SK-N-SH treated with all-trans-retinoic acid at 6 μM for 48 hours (cell line): ENCODE measurements around the gene ZC3H12C.

ENCODE experiments used
- ATAC-seq: fragments of 200-7000 bp; cut with Tn5 transposase; 3 replicates; pipeline ENCODE4 v1.9.1; 2020; ENCODE audit warnings: mild to moderate bottlenecking, moderate library complexity
- BACH2 ChIP-seq: fragments of 250-450 bp; sonication (Bioruptor Pico); IDR thresholded peaks from 2 replicates; pipeline ENCODE4 v1.9.0; 2021; ENCODE audit warnings: mild to moderate bottlenecking, borderline replicate concordance
- CREB5 ChIP-seq: fragments of 250-450 bp; sonication (Bioruptor Pico); IDR thresholded peaks from 2 replicates; pipeline ENCODE4 v1.5.1; 2020; ENCODE audit warnings: low read depth, mild to moderate bottlenecking, moderate library complexity
- CSDC2 ChIP-seq: fragments of 250-450 bp; sonication (Bioruptor Pico); IDR thresholded peaks from 2 replicates; pipeline ENCODE4 v1.5.0; 2020; ENCODE audit warnings: mild to moderate bottlenecking, moderate library complexity
- CSRNP3 ChIP-seq: fragments of 250-450 bp; sonication (Bioruptor Pico); IDR thresholded peaks from 2 replicates; pipeline ENCODE4 v1.5.1; 2021; ENCODE audit warnings: mild to moderate bottlenecking, moderate library complexity
- ESRRG ChIP-seq: fragments of 250-450 bp; sonication (Bioruptor Pico); IDR thresholded peaks from 2 replicates; pipeline ENCODE4 v1.6.1; 2021; ENCODE audit warnings: mild to moderate bottlenecking
- ISL1 ChIP-seq: fragments of 250-450 bp; sonication (Bioruptor Pico); IDR thresholded peaks from 2 replicates; pipeline ENCODE4 v2.1.2; 2022; ENCODE audit warnings: mild to moderate bottlenecking, moderate library complexity
- OSR1 ChIP-seq: fragments of 250-450 bp; sonication (Bioruptor Pico); IDR thresholded peaks from 2 replicates; pipeline ENCODE4 v1.8.0; 2022; ENCODE audit warnings: moderate library complexity, mild to moderate bottlenecking, inconsistent platforms
- PATZ1 ChIP-seq: fragments of 250-450 bp; sonication (Bioruptor Pico); IDR thresholded peaks from 2 replicates; pipeline ENCODE4 v1.8.0; 2020; ENCODE audit warnings: mild to moderate bottlenecking, moderate library complexity, borderline replicate concordance
- POU6F1 ChIP-seq: fragments of 250-450 bp; sonication (Bioruptor Pico); IDR thresholded peaks from 2 replicates; pipeline ENCODE4 v1.8.0; 2021; ENCODE audit warnings: low read depth, mild to moderate bottlenecking, moderate library complexity, borderline replicate concordance
- PPARA ChIP-seq: fragments of 250-450 bp; sonication (Bioruptor Pico); IDR thresholded peaks from 2 replicates; pipeline ENCODE4 v1.5.0; 2020; ENCODE audit warnings: mild to moderate bottlenecking, borderline replicate concordance
- RARB ChIP-seq: fragments of 250-450 bp; sonication (Bioruptor Pico); IDR thresholded peaks from 2 replicates; pipeline ENCODE4 v1.8.0; 2021; ENCODE audit warnings: mild to moderate bottlenecking, moderate library complexity
- SNAI2 ChIP-seq: fragments of 250-450 bp; sonication (Bioruptor Pico); IDR thresholded peaks from 2 replicates; pipeline ENCODE4 v1.5.0; 2020; ENCODE audit warnings: mild to moderate bottlenecking, moderate library complexity
- TCF4 ChIP-seq: fragments of 250-450 bp; sonication (Bioruptor Pico); IDR thresholded peaks from 2 replicates; pipeline ENCODE4 v1.8.0; 2021; ENCODE audit warnings: mild to moderate bottlenecking, moderate library complexity, borderline replicate concordance
- TOX ChIP-seq: fragments of 250-450 bp; sonication (Bioruptor Pico); IDR thresholded peaks from 2 replicates; pipeline ENCODE4 v1.8.0; 2021; ENCODE audit warnings: mild to moderate bottlenecking, moderate library complexity, borderline replicate concordance
- TSHZ2 ChIP-seq: fragments of 250-450 bp; sonication (Bioruptor Pico); IDR thresholded peaks from 2 replicates; pipeline ENCODE4 v1.5.0; 2020; ENCODE audit warnings: mild to moderate bottlenecking, moderate library complexity
- ZC3H10 ChIP-seq: fragments of 250-450 bp; sonication (Bioruptor Pico); IDR thresholded peaks from 2 replicates; pipeline ENCODE4 v1.5.1; 2021; ENCODE audit warnings: mild to moderate bottlenecking, moderate library complexity
- ZFP3 ChIP-seq: fragments of 250-450 bp; sonication (Bioruptor Pico); IDR thresholded peaks from 2 replicates; pipeline ENCODE4 v1.5.0; 2020; ENCODE audit warnings: mild to moderate bottlenecking, moderate library complexity
- ZFP30 ChIP-seq: fragments of 450-650 bp; formaldehyde crosslinking; IDR thresholded peaks from 2 replicates; pipeline ENCODE4 v1.5.0; 2022; ENCODE audit warnings: mild to moderate bottlenecking, moderate library complexity
- ZNF565 ChIP-seq: fragments of 450-650 bp; formaldehyde crosslinking; conservative IDR thresholded peaks from 2 replicates; pipeline ENCODE4 v1.5.0; 2020; ENCODE audit warnings: low read depth, mild to moderate bottlenecking, moderate library complexity
- ZNF70 ChIP-seq: fragments of 450-650 bp; formaldehyde crosslinking; IDR thresholded peaks from 2 replicates; pipeline ENCODE4 v1.5.0; 2020; ENCODE audit warnings: mild to moderate bottlenecking, moderate library complexity
- ZNF8 ChIP-seq: fragments of 450-650 bp; formaldehyde crosslinking; IDR thresholded peaks from 2 replicates; pipeline ENCODE4 v1.5.0; 2020; ENCODE audit warnings: mild to moderate bottlenecking, moderate library complexity

ZC3H12C gene

GRCh38 chr11:110196884-110197420 lies 103.8 kb downstream of the ZC3H12C start (continued):
- TF ChIP-seq CSRNP3 (CRISPR knock-in tag) (no peak), CSDC2 (CRISPR knock-in tag) (no peak), CREB5 (no peak)
- TF ChIP-seq, all 23 proteins: peak for 0

- TF ChIP-seq RARB (no peak), ZC3H10 (CRISPR knock-in tag) (no peak), PPARA (CRISPR knock-in tag) (no peak), ZFP30 (no peak), BACH2 (CRISPR knock-in tag) (no peak)
- ATAC-seq, result no peak
Observed at GRCh38 chr11:110198031-110198729, 105.0 kb downstream of the ZC3H12C start.

- no peak for TF ChIP-seq ZNF565 (CRISPR knock-in tag)
- no peak for TF ChIP-seq PATZ1 (CRISPR knock-in tag)
- no peak for TF ChIP-seq TSHZ2 (CRISPR knock-in tag)
- TF ChIP-seq ZC3H10 (CRISPR knock-in tag), result no peak
- no peak for TF ChIP-seq CSDC2 (CRISPR knock-in tag)
- TF ChIP-seq CREB5, result no peak
- TF ChIP-seq TCF4 (CRISPR knock-in tag), result no peak
- no peak for TF ChIP-seq SNAI2 (CRISPR knock-in tag)
- TF ChIP-seq POU6F1 (CRISPR knock-in tag), result no peak
- TF ChIP-seq ZFP3 (CRISPR knock-in tag), result no peak
- no peak for TF ChIP-seq ISL1
- no peak for TF ChIP-seq ESRRG (CRISPR knock-in tag)
- no peak for TF ChIP-seq ZFP30
- TF ChIP-seq TOX (CRISPR knock-in tag), result no peak
- no peak for TF ChIP-seq ZNF70 (CRISPR knock-in tag)
- no peak for TF ChIP-seq ZNF8
- no peak for TF ChIP-seq OSR1 (CRISPR knock-in tag)
- no peak for TF ChIP-seq CSRNP3 (CRISPR knock-in tag)
- no peak for ATAC-seq
Observed at GRCh38 chr11:110199184-110199981, 106.2 kb downstream of the ZC3H12C start.
